ENCODE results near the gene TSPAN5.

The TSPAN5 gene

DNA sequence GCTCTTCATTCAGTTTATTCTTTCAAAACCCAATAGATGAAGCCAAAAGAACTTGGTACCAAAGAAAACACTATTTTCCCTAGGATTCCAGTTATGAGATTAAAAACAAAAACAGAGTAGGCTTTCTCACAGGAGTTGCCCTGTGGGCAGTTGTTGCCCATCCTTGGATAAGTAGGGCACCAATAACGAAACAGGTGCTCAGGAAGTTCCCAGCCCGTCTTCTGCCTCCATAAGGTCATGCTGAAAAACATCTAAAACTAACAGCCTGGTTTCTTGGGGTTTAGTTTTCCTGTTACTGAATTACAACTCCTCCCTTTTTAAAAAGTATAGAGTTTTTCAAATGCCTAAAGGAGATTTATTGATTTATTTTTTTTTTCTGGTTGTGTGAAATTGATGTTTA is 14.7 kb downstream of the TSPAN5 start:
- no peak for DNase-seq (ENCODE audit: low read depth in 2 of 2)

- no peak for DNase-seq (ENCODE audit: low read depth in 2 of 2)
These were observed 15.4 kb downstream of the TSPAN5 start for GRCh38 chr4:98642991-98643426.

- DNase-seq (ENCODE audit: low read depth in 2 of 2) = no peak
These were observed 16.3 kb downstream of the TSPAN5 start for GRCh38 chr4:98641906-98642668.

GRCh38 chr4:98641376-98641775 is 17.0 kb downstream of the TSPAN5 start:
- DNase-seq (ENCODE audit: low read depth in 2 of 2) = no peak

- DNase-seq (ENCODE audit: low read depth in 2 of 2) = no peak
These were observed 18.9 kb downstream of the TSPAN5 start for GRCh38 chr4:98639523-98639922.

- DNase-seq (ENCODE audit: low read depth in 2 of 2) = no peak
These were observed 19.3 kb downstream of the TSPAN5 start for GRCh38 chr4:98639108-98639507.

- no peak for DNase-seq (ENCODE audit: low read depth in 2 of 2)
These were observed 19.8 kb downstream of the TSPAN5 start for GRCh38 chr4:98638661-98639060.

- DNase-seq (ENCODE audit: low read depth in 2 of 2) = no peak
These were observed 24.4 kb downstream of the TSPAN5 start for GRCh38 chr4:98634061-98634460.

DNA sequence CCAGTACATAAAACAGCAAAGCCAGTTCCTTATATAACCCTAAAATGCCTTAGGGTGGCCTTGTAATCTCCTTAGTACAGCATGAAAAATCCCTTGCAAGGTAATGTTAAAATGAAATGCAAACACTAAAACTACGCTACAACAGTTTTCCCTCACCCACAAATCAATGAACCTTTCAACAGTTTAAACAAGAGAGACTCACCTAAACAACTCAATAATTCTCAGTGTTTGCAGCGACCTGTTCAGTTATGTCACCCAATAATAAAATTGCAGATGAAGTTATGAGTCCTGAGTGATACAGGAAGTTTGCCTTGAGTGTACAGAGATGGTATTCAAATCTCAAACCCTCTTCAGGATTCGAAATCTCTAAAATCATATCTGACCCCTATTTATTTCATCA is 25.3 kb downstream of the TSPAN5 start:
- DNase-seq (ENCODE audit: low read depth in 2 of 2) = no peak

- no peak for DNase-seq (ENCODE audit: low read depth in 2 of 2)
These were observed 26.2 kb downstream of the TSPAN5 start for GRCh38 chr4:98632258-98632657.

- no peak for DNase-seq (ENCODE audit: low read depth in 2 of 2)
These were observed 26.9 kb downstream of the TSPAN5 start for GRCh38 chr4:98631506-98631905.

GRCh38 chr4:98630737-98631454 is 27.5 kb downstream of the TSPAN5 start:
- no peak for DNase-seq (ENCODE audit: low read depth in 2 of 2)

- DNase-seq (ENCODE audit: low read depth in 2 of 2) = no peak
These were observed 30.7 kb downstream of the TSPAN5 start for GRCh38 chr4:98627531-98628257.

DNA sequence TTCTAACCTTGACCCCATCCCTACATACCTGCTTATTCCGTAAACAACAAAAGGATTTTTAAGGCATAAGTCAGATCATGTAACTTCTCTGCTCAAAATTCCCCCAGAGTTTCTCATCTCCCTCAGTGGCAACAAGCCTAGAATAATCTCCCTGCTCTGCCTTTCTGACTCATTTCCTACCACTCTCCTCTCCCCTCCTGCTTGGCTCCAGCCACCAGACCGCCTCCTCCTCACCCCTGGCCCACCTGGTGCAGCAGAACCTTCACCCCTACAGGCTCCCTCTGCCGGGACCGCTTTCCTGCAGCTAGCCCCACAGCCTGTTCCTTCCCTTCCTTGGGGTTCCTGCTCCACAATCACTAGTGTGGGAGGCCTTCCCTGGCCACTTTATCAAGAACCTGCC is 32.1 kb downstream of the TSPAN5 start:
- DNase-seq (ENCODE audit: low read depth in 2 of 2) = no peak

DNA sequence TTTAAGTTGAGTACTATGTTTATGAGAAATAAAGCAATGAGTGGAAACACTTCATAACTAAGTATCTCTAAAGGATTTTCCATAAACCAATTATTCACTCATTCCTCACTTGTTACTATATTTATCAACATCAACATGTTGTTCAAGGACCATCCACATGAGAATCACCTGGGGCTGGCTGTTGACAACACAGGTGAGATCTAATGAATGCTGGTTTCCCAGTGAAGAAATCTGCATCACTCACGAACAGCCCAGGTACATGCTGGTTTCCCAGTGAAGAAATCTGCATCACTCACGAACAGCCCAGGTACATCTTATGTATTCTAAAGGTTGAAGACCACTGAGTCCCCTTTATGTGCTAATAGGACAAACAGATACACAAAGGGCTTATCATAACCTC is 32.5 kb downstream of the TSPAN5 start:
- DNase-seq (ENCODE audit: low read depth in 2 of 2) = no peak

- DNase-seq (ENCODE audit: low read depth in 2 of 2) = no peak
These were observed 33.0 kb downstream of the TSPAN5 start for GRCh38 chr4:98625399-98625798.

DNA sequence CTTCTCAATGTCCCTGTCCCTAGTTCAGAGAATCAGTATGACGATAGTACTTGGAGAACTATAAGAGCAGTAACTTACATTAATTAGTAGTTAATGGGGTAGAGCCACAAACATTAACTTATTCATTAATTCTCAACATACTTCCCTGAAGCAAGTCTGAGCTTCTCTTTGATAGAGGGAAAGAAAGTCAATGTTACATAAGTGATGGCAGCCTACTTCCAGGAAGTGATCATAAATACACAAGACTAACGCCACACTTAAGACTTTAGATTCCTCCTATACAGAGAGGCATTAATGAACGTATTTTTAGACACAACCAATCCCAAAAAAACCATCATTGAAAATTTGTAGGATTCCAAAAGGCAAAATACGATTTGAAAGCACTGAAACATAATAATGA is 33.8 kb downstream of the TSPAN5 start:
- DNase-seq (ENCODE audit: low read depth in 2 of 2) = no peak

DNA sequence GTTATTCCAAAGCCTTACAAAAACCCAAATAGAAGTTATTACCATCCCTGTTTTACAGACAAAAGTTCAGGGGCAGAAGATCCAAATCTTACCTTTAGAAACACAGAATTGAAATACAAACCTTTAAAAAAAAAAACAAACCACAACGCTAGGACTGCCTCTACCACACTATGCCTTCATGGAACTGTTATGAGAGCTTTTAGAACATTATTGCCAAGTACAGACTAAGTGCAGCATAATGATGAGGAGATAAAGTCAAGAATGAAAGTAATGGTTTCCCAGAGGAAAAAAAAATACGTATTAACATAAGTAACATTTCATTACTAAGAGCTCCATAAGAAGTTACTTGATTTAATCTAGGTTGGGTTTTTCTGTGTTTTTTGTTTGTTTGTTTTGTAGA is 34.3 kb downstream of the TSPAN5 start:
- DNase-seq (ENCODE audit: low read depth in 2 of 2) = no peak

DNA sequence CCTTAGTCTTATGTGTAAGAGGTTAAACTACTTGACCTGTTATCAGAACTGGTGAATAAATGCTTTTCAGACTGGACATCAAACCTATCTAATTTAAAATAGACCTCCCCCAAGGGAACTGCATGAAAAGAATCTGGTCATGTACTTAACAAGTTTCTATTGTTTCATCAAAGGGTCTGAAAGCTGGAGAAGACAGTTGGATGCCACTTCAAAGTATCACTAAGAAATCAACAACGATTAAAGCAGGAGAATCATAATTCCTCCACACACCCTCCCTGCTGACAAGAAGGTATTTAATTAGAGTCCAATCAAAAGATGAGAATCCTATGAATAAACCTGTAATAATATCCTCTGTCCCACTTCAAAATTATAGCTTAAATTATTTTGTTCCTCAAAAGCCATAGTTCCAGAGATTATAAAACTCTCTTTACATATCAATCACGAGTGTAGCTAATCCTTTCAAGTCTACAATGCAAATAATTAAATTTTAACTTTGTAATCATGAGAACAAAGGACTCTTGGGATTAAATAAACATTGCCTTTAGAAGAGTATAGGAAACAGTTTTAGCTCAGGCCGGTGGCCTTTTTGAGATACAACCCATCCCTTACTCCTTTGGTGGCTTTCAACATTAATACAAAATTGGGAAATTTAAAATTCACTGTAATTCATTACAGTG is 35.1 kb downstream of the TSPAN5 start:
- DNase-seq (ENCODE audit: low read depth in 2 of 2) = no peak

GRCh38 chr4:98620087-98620784 is 38.2 kb downstream of the TSPAN5 start:
- no peak for DNase-seq (ENCODE audit: low read depth in 2 of 2)

DNA sequence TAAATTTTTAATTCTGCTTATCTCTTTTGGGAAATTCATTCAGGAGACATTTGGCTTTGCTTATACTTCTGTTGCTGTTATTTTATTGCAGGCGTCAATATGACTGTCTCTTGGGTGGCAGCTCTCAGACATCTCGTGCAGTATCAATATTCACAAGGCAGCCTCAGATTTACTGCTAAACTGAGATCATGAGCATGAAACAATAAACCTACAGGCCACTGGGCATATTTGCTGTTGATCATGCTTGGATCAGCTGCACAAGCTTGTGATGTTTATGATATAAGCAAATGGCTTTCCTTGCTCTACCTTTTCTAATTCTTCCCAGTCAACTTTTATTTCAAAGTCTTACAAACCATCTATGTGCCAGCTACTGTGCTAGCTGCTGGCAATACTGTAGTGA is 39.2 kb downstream of the TSPAN5 start:
- no peak for DNase-seq (ENCODE audit: low read depth in 2 of 2)

GRCh38 chr4:98618680-98619079 is 39.7 kb downstream of the TSPAN5 start:
- DNase-seq (ENCODE audit: low read depth in 2 of 2) = no peak
